Esophagus squamous epithelium (tissue), 5 donors: ENCODE results near the gene OSBPL8. TPM values are rescaled to one million over a fixed set of nuclear protein-coding genes. Genes with fewer than 3 reads are reported as not detected.

Source experiments
- DNase-seq: peaks from one replicate; lab custom pipeline; 2025; lab: John Stamatoyannopoulos, UW
- H3K27ac ChIP-seq, 4 donors: fragments of 200-600 bp; sonication (generic); one replicate each; pipeline ENCODE4 v1.5.1; 2016 to 2019; ENCODE audit warnings: mild to moderate bottlenecking in 1 of 4
- H3K27me3 ChIP-seq, 4 donors: fragments of 200-600 bp; sonication (generic); 1 replicate in 3 of 4; 2 replicates in 1 of 4; pipeline versions ENCODE4 v1.5.1 to v1.6.0; 2017 to 2021; ENCODE audit warnings: antibody characterized with exemption in 1 of 4
- H3K36me3 ChIP-seq, 3 donors: fragments of 200-600 bp; sonication (generic); one replicate each; pipeline ENCODE4 v1.5.1; 2016 to 2019
- H3K4me1 ChIP-seq, 3 donors: fragments of 200-600 bp; sonication (generic); one replicate each; pipeline ENCODE4 v1.5.1; 2017 to 2019
- H3K4me3 ChIP-seq, 4 donors: fragments of 200-600 bp; sonication (generic); 1 replicate in 3 of 4; 2 replicates in 1 of 4; pipeline ENCODE4 v1.5.1; 2016 to 2019; ENCODE audit warnings: mild to moderate bottlenecking in 2 of 4, moderate library complexity in 1 of 4
- H3K9me3 ChIP-seq, 3 donors: fragments of 200-600 bp; sonication (generic); one replicate each; pipeline ENCODE4 v1.5.1; 2016 to 2019
- POLR2A ChIP-seq, 4 donors: fragments of 450-650 bp; IDR thresholded peaks; one replicate each; pipeline ENCODE4 v1.6.1; 2017; ENCODE audit warnings: antibody characterized with exemption in 4 of 4, mild to moderate bottlenecking in 4 of 4, moderate library complexity in 3 of 4
- WGBS, 2 donors: methylation state at CpG; one replicate each; pipeline ENCODE4 v1.1.5; 2018; 5-methylcytosine and 5-hydroxymethylcytosine counted together
- intact Hi-C: fragments of 100-400 bp; cut with DNase I; formaldehyde crosslinking; loops from one replicate; pipeline ENCODE4 v1.15.0; 2022
- total RNA-seq, 4 donors: library from RNA; depleted of rRNA; stranded (reverse); fragments of >200 nt; gene quantifications; one replicate each; pipeline ENCODE4 v1.1.0, GENCODE V29; 2016
- TF ChIP-seq, protein P1 (sequence below), 6 experiments: fragments of 450-650 bp in 4 of 6; fragments of 200-600 bp in 2 of 6; sonication (generic) in 2 of 6; IDR thresholded peaks; one replicate each; pipeline ENCODE4 v1.5.1; 2016 to 2019; ENCODE audit warnings: antibody characterized with exemption in 6 of 6, mild to moderate bottlenecking in 4 of 6, moderate library complexity in 4 of 6
- donor health status: DM: yes; HTN: yes; CAD: no.

OSBPL8 gene
- total RNA-seq, 4 donors from 2014 or later: 30.3 to 60.8 (median 43.0) TPM

DNA sequence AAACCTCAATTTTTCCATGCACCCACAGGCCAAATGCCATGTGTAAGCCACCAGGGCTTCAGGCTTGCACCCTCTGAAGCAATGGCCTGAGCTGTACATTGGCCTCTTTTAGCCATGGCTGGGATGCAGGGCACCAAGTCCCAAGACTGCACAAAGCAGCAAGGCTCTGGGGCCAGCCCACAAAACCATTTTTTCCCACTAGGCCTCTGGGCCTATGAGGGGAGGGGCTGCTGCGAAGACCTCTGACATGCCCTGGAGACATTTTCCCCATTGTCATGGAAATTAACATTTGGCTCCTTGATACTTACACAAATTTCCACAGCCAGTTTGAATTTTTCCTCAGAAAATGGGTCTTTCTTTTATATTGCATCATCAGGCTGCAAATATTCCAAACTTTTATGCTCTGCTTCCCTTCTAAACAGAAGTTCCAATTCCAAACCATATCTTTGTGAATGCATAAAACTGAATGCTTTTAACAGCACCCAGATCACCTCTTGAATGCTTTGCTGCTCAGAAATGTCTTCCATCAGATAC, 14.3 kb upstream of the OSBPL8 start:
- no peaks in the 10 kb centered on the region for H3K9me3 ChIP-seq
- intact Hi-C loops: no loop called here
- TF ChIP-seq, protein P1, sequence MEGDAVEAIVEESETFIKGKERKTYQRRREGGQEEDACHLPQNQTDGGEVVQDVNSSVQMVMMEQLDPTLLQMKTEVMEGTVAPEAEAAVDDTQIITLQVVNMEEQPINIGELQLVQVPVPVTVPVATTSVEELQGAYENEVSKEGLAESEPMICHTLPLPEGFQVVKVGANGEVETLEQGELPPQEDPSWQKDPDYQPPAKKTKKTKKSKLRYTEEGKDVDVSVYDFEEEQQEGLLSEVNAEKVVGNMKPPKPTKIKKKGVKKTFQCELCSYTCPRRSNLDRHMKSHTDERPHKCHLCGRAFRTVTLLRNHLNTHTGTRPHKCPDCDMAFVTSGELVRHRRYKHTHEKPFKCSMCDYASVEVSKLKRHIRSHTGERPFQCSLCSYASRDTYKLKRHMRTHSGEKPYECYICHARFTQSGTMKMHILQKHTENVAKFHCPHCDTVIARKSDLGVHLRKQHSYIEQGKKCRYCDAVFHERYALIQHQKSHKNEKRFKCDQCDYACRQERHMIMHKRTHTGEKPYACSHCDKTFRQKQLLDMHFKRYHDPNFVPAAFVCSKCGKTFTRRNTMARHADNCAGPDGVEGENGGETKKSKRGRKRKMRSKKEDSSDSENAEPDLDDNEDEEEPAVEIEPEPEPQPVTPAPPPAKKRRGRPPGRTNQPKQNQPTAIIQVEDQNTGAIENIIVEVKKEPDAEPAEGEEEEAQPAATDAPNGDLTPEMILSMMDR (IDR thresholded peaks at IDR 0.05): no peak
- TF ChIP-seq POLR2A (IDR thresholded peaks at IDR 0.05): no peak
- no peaks in the 10 kb centered on the region for H3K27me3 ChIP-seq
- no peak overlapping the region for H3K4me3 ChIP-seq
- WGBS, 2 donors: 100% methylated on average over 1 of the region's 1 CpG
- H3K4me1 ChIP-seq: no peaks in the 10 kb centered on the region
- no peak for DNase-seq
- no peak overlapping the region for H3K27ac ChIP-seq
- no peaks in the 10 kb centered on the region for H3K36me3 ChIP-seq

DNA sequence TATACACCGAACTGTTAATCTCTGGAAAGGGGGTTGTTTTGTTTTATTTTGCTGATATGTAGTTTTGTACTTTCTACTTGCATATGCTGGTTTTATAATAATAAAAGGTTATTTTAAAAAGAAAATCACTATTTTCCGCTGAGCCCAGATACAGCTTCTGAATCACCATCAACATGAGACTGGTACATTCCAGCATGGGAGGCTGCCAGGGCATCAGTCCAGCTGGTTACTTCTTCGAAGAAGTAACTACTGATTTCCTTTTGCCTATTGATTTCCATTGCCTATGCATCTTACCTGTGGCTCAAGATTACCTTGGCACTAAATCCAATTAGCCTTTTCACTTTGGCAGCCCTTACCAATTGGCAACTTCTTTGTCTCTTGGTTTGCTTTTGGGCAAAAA, 11.7 kb upstream of the OSBPL8 start:
- Histone ChIP-seq H3K27ac (no peak overlapping the region), H3K36me3 (no peaks in the 10 kb centered on the region), H3K27me3 (no peaks in the 10 kb centered on the region), H3K4me3 (no peak overlapping the region), H3K9me3 (no peaks in the 10 kb centered on the region), H3K4me1 (no peaks in the 10 kb centered on the region)
- TF ChIP-seq, protein P1 (IDR thresholded peaks at IDR 0.05): no peak
- no peak for TF ChIP-seq POLR2A (IDR thresholded peaks at IDR 0.05)
- DNase-seq: no peak
- WGBS, 2 donors: 63 to 81% methylated on average over 3 of the region's 3 CpGs
- intact Hi-C loops: no loop called here

DNA sequence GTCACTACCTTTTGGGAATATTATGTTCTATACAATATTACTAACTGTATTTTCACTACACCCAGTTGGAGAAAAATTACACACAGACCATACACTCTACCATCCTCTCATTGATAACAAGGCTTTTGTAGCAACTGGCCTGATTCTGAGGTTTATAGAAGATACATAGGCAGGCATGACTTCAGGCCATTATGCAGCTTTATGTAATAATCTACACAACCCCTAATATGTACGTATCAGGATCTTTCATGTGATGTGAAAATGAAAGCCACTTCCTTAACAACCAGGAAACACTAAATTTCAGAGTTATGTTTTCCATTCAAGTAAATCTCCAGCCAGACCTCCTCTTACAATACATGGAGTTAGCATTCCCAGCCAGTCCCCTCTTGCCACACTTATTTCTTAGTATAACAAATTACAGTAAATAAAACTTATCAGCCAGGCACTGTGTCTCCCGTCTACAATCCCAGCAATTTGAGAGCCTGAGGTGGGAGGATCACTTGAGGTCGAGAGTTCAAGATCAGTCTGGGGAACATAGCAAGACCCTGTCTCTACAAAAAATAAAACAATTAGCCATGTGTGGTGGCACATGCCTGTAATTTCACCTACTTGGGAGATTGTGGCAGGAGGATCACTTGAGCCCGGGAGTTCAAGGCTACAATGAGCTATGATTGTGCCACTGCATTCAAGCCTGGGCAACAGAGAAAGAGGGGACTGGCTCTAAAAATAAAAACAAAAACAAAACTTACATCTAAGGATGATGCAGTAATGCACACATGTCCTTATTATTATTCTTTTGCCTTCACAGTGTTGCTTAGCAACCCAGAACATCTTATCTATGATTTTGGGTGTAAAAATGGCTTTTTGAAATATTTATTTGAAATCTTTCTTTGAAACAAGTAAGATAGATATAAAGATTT, 10.4 kb upstream of the OSBPL8 start:
- H3K4me1 ChIP-seq: no peaks in the 10 kb centered on the region
- H3K27ac ChIP-seq: no peak overlapping the region
- no peaks in the 10 kb centered on the region for H3K36me3 ChIP-seq
- intact Hi-C loops: no loop called here
- no peak for TF ChIP-seq POLR2A (IDR thresholded peaks at IDR 0.05)
- 58% methylated on average over 4 of the region's 4 CpGs for WGBS, 2 donors
- no peak overlapping the region for H3K4me3 ChIP-seq
- no peak for DNase-seq
- no peaks in the 10 kb centered on the region for H3K27me3 ChIP-seq
- H3K9me3 ChIP-seq: no peaks in the 10 kb centered on the region

DNA sequence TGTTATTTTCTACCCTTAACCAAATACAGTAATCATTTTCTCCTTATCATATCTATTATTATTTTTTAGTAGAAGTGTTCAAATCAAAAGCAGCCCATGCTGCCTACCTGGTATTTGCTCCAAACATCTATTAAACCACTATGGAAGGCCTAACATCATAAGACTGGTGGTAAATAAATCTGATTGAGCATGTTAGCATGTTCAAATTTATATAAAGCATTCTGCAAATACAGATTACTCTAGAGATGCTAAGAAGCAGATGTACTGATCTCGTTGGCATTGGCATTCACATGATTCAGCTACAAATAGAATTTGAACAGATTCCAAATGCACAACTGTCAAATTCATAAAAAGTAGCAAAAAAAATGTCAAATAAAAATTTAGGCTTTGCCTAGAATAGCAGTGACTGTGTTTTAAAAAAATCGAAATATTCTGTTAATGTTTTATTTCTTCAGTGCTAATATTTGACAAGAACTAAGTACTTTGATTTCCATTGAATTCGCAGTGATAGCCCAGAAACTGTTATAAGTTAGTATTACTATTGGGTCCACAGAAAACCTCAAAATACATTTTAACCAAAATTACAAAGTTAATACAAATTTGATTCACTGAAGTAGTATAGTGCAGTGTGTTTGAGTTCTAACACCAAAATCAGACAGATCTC, 9.4 kb upstream of the OSBPL8 start:
- no peak for DNase-seq
- H3K27ac ChIP-seq: no peak overlapping the region
- H3K9me3 ChIP-seq: no peaks in the 10 kb centered on the region
- no peak overlapping the region for H3K4me3 ChIP-seq
- WGBS, 2 donors: 70 to 82% methylated on average over 3 of the region's 3 CpGs
- no peaks in the 10 kb centered on the region for H3K27me3 ChIP-seq
- TF ChIP-seq, protein P1 (IDR thresholded peaks at IDR 0.05): no peak
- intact Hi-C loops: no loop called here
- H3K36me3 ChIP-seq: no peaks in the 10 kb centered on the region
- no peaks in the 10 kb centered on the region for H3K4me1 ChIP-seq

DNA sequence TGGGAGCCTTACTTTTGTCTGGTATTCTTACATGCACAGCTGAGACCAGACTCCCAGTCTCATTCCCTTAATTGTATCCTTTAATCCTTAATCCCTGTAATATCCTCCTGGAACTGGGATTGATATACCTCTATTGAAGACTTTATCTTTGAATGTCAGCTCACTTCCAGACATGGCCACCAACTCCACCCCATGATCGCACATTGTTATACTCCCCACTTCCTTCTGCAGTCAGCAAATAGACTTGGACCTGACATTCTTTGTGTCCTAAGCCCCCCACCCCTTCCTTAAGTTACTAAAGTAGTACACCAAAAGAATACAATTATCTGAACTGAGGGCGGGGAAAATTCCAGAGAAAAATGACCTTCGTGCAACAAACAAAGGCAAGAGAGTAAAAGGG, 8.6 kb upstream of the OSBPL8 start:
- intact Hi-C loops: no loop called here

More for the DNA sequence above, 8.6 kb upstream of the OSBPL8 start:
- Histone ChIP-seq H3K4me1 (no peaks in the 10 kb centered on the region), H3K36me3 (no peaks in the 10 kb centered on the region), H3K9me3 (no peaks in the 10 kb centered on the region), H3K4me3 (no peak overlapping the region), H3K27me3 (no peaks in the 10 kb centered on the region), H3K27ac (no peak overlapping the region)
- no peak for DNase-seq
- WGBS, 2 donors: 76 to 90% methylated on average over 3 of the region's 3 CpGs
- TF ChIP-seq, protein P1 (IDR thresholded peaks at IDR 0.05): no peak
- TF ChIP-seq POLR2A (IDR thresholded peaks at IDR 0.05): no peak
